ENCODE results near the gene CARD14.
"Not testable (repeated sequence)": the region's sequence is repeated elsewhere in the genome, so short reads cannot be mapped to it uniquely, and the experiment has no call there.

CARD14 gene

GRCh38 chr17:80151333-80151732 is 18.5 kb upstream of the CARD14 start:
- peak; percentile 84 for DNase-seq

GRCh38 chr17:80152081-80152702 is 17.6 kb upstream of the CARD14 start:
- peak; percentile 36 for DNase-seq

GRCh38 chr17:80153004-80153403 is 16.8 kb upstream of the CARD14 start:
- no peak for DNase-seq

GRCh38 chr17:80154166-80154565 is 15.7 kb upstream of the CARD14 start:
- DNase-seq, result no peak

- not testable (repeated sequence) for DNase-seq
These were observed 14.2 kb upstream of the CARD14 start for GRCh38 chr17:80155600-80155999.

GRCh38 chr17:80158846-80159245 is 11.0 kb upstream of the CARD14 start:
- no peak for DNase-seq

GRCh38 chr17:80160536-80160935 is 9.3 kb upstream of the CARD14 start:
- no peak for DNase-seq

GRCh38 chr17:80163336-80163735 is 6.5 kb upstream of the CARD14 start:
- no peak for DNase-seq

- DNase-seq, result no peak
These were observed 5.6 kb upstream of the CARD14 start for GRCh38 chr17:80164185-80164584.

GRCh38 chr17:80166446-80166845 is 3.4 kb upstream of the CARD14 start:
- DNase-seq, result no peak

- DNase-seq, result peak; percentile 45
These were observed 1.5 kb upstream of the CARD14 start for GRCh38 chr17:80168371-80168770.

- DNase-seq, result no peak
These were observed 723 bp upstream of the CARD14 start for GRCh38 chr17:80169107-80169506.

- DNase-seq, result no peak
These were observed 1.9 kb downstream of the CARD14 start for GRCh38 chr17:80171681-80172080.

- DNase-seq, result no peak
These were observed 3.3 kb downstream of the CARD14 start for GRCh38 chr17:80173126-80173525.

- DNase-seq, result no peak
These were observed 4.1 kb downstream of the CARD14 start for GRCh38 chr17:80173916-80174315.

GRCh38 chr17:80176757-80177156 is 6.9 kb downstream of the CARD14 start:
- DNase-seq, result no peak

- DNase-seq, result no peak
These were observed 8.3 kb downstream of the CARD14 start for GRCh38 chr17:80177986-80178595.

GRCh38 chr17:80180192-80180591 is 10.4 kb downstream of the CARD14 start:
- DNase-seq, result no peak

GRCh38 chr17:80181431-80181830 is 11.6 kb downstream of the CARD14 start:
- no peak for DNase-seq

- DNase-seq, result no peak
These were observed 12.5 kb downstream of the CARD14 start for GRCh38 chr17:80182118-80182844.

GRCh38 chr17:80182845-80183223 is 13.0 kb downstream of the CARD14 start:
- no peak for DNase-seq

GRCh38 chr17:80183581-80184422 is 14.0 kb downstream of the CARD14 start:
- DNase-seq, result no peak

- DNase-seq, result no peak
These were observed 14.5 kb downstream of the CARD14 start for GRCh38 chr17:80184423-80184714.
